SK-N-SH treated with all-trans-retinoic acid at 6 μM for 48 hours (cell line): ENCODE results near the gene SLC22A23.

Source experiments
- ISL1 ChIP-seq: fragments of 250-450 bp; sonication (Bioruptor Pico); IDR thresholded peaks from 2 replicates; pipeline ENCODE4 v2.1.2; 2022; ENCODE audit warnings: mild to moderate bottlenecking, moderate library complexity
- TOX ChIP-seq: fragments of 250-450 bp; sonication (Bioruptor Pico); IDR thresholded peaks from 2 replicates; pipeline ENCODE4 v1.8.0; 2021; ENCODE audit warnings: mild to moderate bottlenecking, moderate library complexity, borderline replicate concordance
- ZFP3 ChIP-seq: fragments of 250-450 bp; sonication (Bioruptor Pico); IDR thresholded peaks from 2 replicates; pipeline ENCODE4 v1.5.0; 2020; ENCODE audit warnings: mild to moderate bottlenecking, moderate library complexity

DNA sequence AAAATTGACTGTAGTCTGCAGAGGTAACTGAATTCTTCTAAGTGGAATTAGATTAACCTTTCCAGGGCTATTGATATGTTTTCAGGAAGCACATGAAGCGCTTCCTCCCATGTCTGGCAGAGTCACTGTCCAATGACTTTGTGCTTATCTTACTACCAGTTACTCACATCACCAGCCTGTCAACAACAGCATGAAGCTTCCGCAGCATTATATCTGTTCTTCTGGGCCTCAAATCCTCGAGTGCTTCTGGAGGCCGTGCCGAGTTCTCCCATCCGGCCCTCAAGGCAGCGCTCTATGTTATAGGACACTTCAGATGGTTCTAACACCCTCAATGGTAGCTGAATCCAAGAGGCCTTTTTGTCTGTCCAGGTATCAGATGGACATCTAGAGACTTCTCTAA is 164.9 kb downstream of the SLC22A23 start:
- TF ChIP-seq TOX (CRISPR knock-in tag): no peak
- TF ChIP-seq ZFP3 (CRISPR knock-in tag): no peak
- TF ChIP-seq ISL1 (CRISPR knock-in tag): no peak
